SU-DHL-6 (cell line): ENCODE data around the gene NFIA.

Experiments used
- H2AFZ ChIP-seq: fragments of 200-600 bp; sonication (generic); 2 replicates; pipeline ENCODE4 v1.6.1; 2014; ENCODE audit warnings: low read depth, mild to moderate bottlenecking, moderate library complexity, mixed read lengths, antibody characterized with exemption, low read length; ENCODE audit not compliant: severe bottlenecking
- H3F3A ChIP-seq: fragments of 200-600 bp; shearing (Covaris generic); 2 replicates; pipeline ENCODE4 v1.6.0; 2016; ENCODE audit warnings: antibody characterized with exemption, mild to moderate bottlenecking; ENCODE audit not compliant: insufficient read depth
- H3K27ac ChIP-seq: fragments of 200-600 bp; sonication (generic); 2 replicates; pipeline ENCODE4 v1.5.1; 2016; ENCODE audit warnings: low read depth, mild to moderate bottlenecking, low read length, moderate library complexity, mixed read lengths
- H3K27me3 ChIP-seq: fragments of 200-600 bp; sonication (generic), shearing (Covaris generic); 2 replicates; pipeline ENCODE4 v1.6.0; 2014; ENCODE audit warnings: mild to moderate bottlenecking, low read length
- H3K36me3 ChIP-seq: fragments of 200-600 bp; sonication (generic); 2 replicates; pipeline ENCODE4 v1.6.1; 2014; ENCODE audit warnings: mild to moderate bottlenecking, low read length, mixed read lengths
- H3K4me2 ChIP-seq: fragments of 300-600, 200-600 bp; shearing (Covaris generic), sonication (generic); 2 replicates; pipeline ENCODE4 v1.6.0; 2014; ENCODE audit warnings: low read length, low read depth, mild to moderate bottlenecking; ENCODE audit not compliant: poor library complexity, severe bottlenecking
- H3K4me3 ChIP-seq: fragments of 200-600 bp; sonication (generic); 2 replicates; pipeline ENCODE4 v1.5.1; 2014; ENCODE audit warnings: antibody characterized with exemption, low read length, mild to moderate bottlenecking, mixed read lengths; ENCODE audit not compliant: insufficient read depth, poor library complexity, severe bottlenecking
- H3K79me2 ChIP-seq: fragments of 200-600 bp; sonication (generic); 2 replicates; pipeline ENCODE4 v1.6.1; 2014; ENCODE audit warnings: mild to moderate bottlenecking, low read length, moderate library complexity; ENCODE audit not compliant: insufficient read depth
- H3K9ac ChIP-seq: fragments of 200-600 bp; sonication (generic); 2 replicates; pipeline ENCODE4 v1.7.0; 2014; ENCODE audit warnings: mild to moderate bottlenecking, low read length
- H3K9me2 ChIP-seq: fragments of 200-600 bp; sonication (generic); replicated peaks from 2 replicates; pipeline ENCODE4 v1.6.1; 2014; ENCODE audit warnings: low read length; ENCODE audit not compliant: insufficient read depth
- H3K9me3 ChIP-seq: fragments of 200-600 bp; sonication (generic); 2 replicates; pipeline ENCODE4 v1.6.1; 2014; ENCODE audit warnings: low read length, mixed read lengths; ENCODE audit not compliant: insufficient read depth
- H4K20me1 ChIP-seq: fragments of 200-600 bp; sonication (generic); 2 replicates; pipeline ENCODE4 v1.6.1; 2014; ENCODE audit warnings: low read depth, mild to moderate bottlenecking, antibody characterized with exemption, low read length, moderate library complexity, mixed read lengths
- EZH2phosphoT487 ChIP-seq: fragments of 200-600 bp; sonication (generic), shearing (Covaris generic); conservative IDR thresholded peaks from 2 replicates; pipeline ENCODE4 v1.6.1; 2018; ENCODE audit warnings: mild to moderate bottlenecking, antibody characterized with exemption, low read length, moderate library complexity, mixed read lengths
- TF ChIP-seq, protein P1 (sequence below): fragments of 200-600 bp; sonication (generic); IDR thresholded peaks from one replicate; pipeline ENCODE4 v1.5.1; 2017; ENCODE audit warnings: antibody characterized with exemption, mild to moderate bottlenecking, low read length, moderate library complexity; ENCODE audit not compliant: insufficient read depth, poor library complexity, severe bottlenecking

NFIA gene

DNA sequence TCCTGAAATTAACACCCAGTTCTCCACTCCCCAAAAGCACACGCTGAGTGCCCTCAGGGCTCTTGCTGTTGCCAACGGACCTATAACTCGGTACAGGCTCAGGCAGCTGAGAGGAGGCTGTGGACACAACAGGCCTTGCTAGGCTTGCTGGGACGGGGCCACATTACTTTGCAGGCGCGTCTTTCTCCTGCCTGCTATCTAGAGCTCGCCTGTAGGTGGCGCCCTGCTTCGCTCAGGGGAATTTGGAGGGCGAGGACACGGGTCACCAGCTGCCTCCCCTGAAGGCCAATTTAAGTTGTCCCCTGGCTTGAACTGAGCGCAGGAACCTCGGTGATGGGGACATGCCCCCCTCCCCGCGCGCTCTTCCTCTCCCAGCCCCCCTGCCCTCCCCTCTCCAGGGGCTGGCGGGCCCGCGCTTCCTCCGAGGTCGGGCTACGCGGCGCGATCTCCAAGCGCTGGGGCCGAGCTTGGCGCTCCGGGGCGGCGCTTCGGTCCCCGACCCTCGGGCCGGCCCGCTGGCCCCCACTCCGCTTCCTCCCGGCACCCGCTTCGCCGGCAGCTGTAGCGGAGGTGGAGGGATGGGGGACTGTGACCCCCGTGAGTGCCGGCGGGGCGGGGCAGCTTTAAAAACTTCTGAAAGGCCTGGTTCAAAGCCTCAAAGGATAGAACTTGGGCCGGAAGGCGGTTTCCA is 32.4 kb upstream of the NFIA start:
- Histone ChIP-seq H3K36me3 (no peaks in the 10 kb centered on the region), H4K20me1 (no peaks in the 10 kb centered on the region), H3K9me3 (no peaks in the 10 kb centered on the region), H3K9me2 (no peaks in the 10 kb centered on the region), H3K27me3 (no peaks in the 10 kb centered on the region), H3K9ac (peak overlapping the region; percentile 60), H3K4me2 (peak overlapping the region; percentile 72), H3F3A (peaks cover 6% of the 10 kb centered on the region; the same call in 1 of the 2 replicates), H2AFZ (peak overlapping the region; percentile 99), H3K4me3 (peak overlapping the region; percentile 69), H3K79me2 (no peaks in the 10 kb centered on the region), H3K27ac (no peak overlapping the region)
- TF ChIP-seq, protein P1, sequence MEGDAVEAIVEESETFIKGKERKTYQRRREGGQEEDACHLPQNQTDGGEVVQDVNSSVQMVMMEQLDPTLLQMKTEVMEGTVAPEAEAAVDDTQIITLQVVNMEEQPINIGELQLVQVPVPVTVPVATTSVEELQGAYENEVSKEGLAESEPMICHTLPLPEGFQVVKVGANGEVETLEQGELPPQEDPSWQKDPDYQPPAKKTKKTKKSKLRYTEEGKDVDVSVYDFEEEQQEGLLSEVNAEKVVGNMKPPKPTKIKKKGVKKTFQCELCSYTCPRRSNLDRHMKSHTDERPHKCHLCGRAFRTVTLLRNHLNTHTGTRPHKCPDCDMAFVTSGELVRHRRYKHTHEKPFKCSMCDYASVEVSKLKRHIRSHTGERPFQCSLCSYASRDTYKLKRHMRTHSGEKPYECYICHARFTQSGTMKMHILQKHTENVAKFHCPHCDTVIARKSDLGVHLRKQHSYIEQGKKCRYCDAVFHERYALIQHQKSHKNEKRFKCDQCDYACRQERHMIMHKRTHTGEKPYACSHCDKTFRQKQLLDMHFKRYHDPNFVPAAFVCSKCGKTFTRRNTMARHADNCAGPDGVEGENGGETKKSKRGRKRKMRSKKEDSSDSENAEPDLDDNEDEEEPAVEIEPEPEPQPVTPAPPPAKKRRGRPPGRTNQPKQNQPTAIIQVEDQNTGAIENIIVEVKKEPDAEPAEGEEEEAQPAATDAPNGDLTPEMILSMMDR = peak; percentile 89
- TF ChIP-seq EZH2phosphoT487 = no peak

DNA sequence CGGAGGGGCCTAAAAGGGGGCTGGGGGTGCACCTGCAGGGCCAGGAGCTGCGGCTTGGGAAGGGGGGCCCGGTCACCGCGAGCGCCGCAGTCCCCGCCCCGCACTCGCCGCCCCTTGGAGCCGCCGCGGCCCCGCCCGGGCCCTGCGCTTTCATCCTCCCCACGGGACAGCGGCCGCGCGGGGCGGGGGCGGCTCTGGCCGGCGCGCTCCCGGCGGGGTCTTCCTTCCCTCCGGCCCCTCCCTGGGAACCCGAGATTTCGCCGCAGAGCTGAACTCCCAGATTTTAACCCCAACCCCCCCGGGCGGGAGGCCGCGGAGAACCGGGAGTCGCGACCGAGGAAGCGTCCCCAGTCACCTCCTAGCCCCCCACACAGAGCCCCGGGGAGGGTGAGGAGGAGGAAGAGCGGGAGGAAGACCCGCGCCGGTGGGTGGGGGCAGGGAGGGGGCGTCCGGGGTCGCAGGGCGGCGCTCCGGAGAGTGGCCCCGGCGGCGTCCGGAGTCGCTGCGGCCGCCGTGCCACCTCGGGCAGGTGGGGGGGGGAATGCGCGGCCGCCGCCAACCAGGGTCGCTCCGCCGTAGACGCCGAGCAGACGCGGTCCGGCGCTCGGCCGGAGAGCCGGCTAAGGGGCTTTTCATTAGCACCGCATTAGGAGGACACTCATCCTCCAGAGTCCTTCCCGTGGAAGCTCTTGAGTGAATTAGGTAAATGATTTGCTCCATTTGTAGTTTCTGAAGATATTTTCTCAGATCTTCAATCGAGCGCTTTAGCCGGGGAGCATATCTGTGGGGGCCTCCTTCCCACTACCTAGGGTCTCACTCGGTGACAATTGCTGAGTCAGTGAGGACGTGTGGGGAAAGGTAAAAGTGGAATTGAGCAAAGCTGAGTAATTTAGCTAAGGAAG is 31.6 kb upstream of the NFIA start:
- Histone ChIP-seq H3K4me2 (peak overlapping the region; percentile 72), H3K27ac (no peak overlapping the region), H3K27me3 (no peaks in the 10 kb centered on the region), H3F3A (peaks cover 6% of the 10 kb centered on the region; the same call in 1 of the 2 replicates), H3K4me3 (peak overlapping the region; percentile 69), H3K79me2 (no peaks in the 10 kb centered on the region), H3K9me2 (no peaks in the 10 kb centered on the region), H3K36me3 (no peaks in the 10 kb centered on the region), H2AFZ (peak overlapping the region; percentile 99), H4K20me1 (no peaks in the 10 kb centered on the region), H3K9me3 (no peaks in the 10 kb centered on the region), H3K9ac (peak overlapping the region; percentile 60)
- TF ChIP-seq, protein P1 = no peak
- no peak for TF ChIP-seq EZH2phosphoT487

DNA sequence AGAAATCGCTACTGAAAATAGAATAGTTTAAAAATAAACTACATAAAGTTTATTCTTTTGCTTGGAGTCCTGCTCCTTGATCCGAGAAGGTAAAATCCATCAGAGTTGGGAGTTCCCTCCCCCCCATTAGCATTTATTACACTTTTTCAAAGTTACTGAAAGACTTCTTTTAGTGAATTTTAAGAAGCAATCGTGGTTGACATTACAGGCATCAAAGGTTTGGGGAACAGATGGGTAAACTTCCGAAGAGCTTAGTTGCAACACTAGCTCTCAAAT is 31.0 kb upstream of the NFIA start:
- H4K20me1 ChIP-seq = no peaks in the 10 kb centered on the region
- H3K4me3 ChIP-seq = no peak overlapping the region
- no peaks in the 10 kb centered on the region for H3K36me3 ChIP-seq
- H3K9me3 ChIP-seq = no peaks in the 10 kb centered on the region
- H3K9ac ChIP-seq = no peak overlapping the region
- no peaks in the 10 kb centered on the region for H3K79me2 ChIP-seq
- no peaks in the 10 kb centered on the region for H3K9me2 ChIP-seq
- peaks cover 6% of the 10 kb centered on the region; the same call in 1 of the 2 replicates for H3F3A ChIP-seq
- no peak for TF ChIP-seq EZH2phosphoT487
- TF ChIP-seq, protein P1 = no peak
- H3K27me3 ChIP-seq = no peaks in the 10 kb centered on the region
- H3K4me2 ChIP-seq = peak overlapping the region; percentile 72
- H2AFZ ChIP-seq = no peak overlapping the region
- H3K27ac ChIP-seq = no peak overlapping the region
